Fibroblast of the aortic adventitia (primary cell): Measurements from ENCODE around the gene ZHX3. TPM values are rescaled to one million over a fixed set of nuclear protein-coding genes. Genes with fewer than 3 reads are reported as not detected.

Experiments used
- DNase-seq: peaks from one replicate; pipeline ENCODE4 v3.0.0-alpha.2; 2010; ENCODE audit warnings: low read depth
- H3K4me3 ChIP-seq: 2 replicates; pipeline ENCODE4 v1.5.1; 2011; ENCODE audit warnings: low read depth, mild to moderate bottlenecking, control low read depth, low read length, moderate library complexity
- total RNA-seq: library from RNA; depleted of rRNA; stranded (reverse); fragments of >200 nt; gene quantifications from 2 replicates; pipeline ENCODE4 v1.2.3, GENCODE V29; 2012; ENCODE audit warnings: low replicate concordance
- TF ChIP-seq, protein P1 (sequence below): IDR thresholded peaks from 2 replicates; pipeline ENCODE4 v1.5.1; 2011; ENCODE audit warnings: mild to moderate bottlenecking, low read length, control low read depth, inconsistent platforms; ENCODE audit not compliant: insufficient read depth

The ZHX3 gene
- total RNA-seq, 1 donor, result 47.2 TPM

DNA sequence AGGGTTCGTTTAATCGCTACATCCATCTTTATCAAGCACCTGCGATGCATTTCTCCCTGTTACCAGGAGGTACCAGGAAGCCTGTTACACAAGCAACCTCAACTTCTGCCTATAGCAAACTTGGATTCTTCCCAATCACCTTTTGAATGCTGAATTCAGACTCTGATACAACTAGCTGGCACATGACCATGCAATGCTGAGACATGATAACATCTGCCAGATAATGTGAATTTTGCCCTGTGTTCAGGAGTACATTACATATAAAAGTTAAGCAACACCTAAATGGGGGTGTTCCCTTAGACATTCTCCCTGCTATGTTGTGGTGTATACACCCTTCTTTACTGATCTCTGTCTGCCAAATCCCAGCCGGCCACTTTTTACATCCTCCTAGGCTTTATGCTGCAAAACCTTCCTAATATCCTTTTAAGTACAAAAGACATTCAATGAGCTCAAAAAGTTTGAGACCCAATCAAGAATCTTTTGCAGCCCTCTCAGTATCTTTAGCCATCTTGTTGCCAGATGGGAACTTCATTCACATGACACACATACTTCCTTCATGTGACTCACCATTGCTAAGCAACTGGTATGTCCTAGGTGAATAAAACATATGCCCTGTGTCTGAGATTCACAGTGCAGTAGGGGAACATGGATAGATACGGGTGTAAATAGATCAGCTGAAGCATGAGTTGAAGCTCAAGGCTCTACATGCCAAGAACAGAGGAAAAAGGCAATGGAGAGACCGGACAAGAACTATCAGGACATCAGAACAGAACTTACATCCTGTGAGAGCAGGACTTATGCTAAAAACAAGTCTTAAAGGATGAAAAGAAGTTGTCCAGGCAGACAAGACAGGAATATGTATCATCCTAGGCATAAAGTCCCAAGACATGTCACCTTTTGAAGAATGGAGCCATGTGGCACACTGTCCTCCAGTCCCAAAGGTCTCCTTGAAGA, 84.3 kb downstream of the ZHX3 start:
- TF ChIP-seq, protein P1, sequence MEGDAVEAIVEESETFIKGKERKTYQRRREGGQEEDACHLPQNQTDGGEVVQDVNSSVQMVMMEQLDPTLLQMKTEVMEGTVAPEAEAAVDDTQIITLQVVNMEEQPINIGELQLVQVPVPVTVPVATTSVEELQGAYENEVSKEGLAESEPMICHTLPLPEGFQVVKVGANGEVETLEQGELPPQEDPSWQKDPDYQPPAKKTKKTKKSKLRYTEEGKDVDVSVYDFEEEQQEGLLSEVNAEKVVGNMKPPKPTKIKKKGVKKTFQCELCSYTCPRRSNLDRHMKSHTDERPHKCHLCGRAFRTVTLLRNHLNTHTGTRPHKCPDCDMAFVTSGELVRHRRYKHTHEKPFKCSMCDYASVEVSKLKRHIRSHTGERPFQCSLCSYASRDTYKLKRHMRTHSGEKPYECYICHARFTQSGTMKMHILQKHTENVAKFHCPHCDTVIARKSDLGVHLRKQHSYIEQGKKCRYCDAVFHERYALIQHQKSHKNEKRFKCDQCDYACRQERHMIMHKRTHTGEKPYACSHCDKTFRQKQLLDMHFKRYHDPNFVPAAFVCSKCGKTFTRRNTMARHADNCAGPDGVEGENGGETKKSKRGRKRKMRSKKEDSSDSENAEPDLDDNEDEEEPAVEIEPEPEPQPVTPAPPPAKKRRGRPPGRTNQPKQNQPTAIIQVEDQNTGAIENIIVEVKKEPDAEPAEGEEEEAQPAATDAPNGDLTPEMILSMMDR, result no peak
- DNase-seq, result peak; percentile 84
- H3K4me3 ChIP-seq, result no peak overlapping the region

DNA sequence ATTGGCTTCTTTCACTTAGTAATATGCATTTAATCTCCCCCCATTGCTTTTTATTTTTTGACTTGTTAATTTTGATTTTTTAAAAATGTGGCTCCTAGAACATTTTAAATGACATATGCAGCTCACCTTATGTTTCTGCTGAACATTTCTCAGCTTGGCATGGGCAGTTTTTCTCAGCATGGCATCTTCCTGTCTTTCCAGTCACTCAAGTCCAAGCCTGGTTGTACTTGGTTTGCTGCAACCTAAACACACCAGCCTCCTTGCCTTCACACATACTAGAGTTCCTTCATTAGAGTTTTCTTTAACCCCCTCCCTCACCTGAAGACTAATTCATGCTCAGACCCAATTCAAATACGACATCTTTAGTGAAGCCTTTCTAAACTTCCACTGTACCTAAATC, 86.4 kb downstream of the ZHX3 start:
- no peak for DNase-seq
- TF ChIP-seq, protein P1, result no peak
- no peak overlapping the region for H3K4me3 ChIP-seq

DNA sequence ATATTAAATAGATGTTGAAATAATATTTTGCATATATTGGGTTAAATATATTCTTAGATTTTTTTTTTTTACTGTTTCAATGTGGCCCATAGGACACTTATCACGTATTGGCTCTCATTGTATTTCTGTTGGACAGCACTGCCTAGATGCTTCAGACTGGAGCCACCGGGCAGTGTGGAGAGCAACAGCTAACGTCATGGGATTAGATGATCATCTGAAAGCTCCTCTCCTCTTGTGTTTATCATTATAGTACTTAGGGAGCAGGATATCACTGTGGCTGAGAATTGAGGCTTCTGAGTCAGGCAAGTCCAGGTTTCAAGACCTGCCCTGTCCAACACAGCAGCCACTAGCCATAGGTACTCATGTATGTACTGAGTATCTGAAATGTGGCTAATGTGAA, 87.4 kb downstream of the ZHX3 start:
- DNase-seq, result no peak
- TF ChIP-seq, protein P1, result no peak
- no peak overlapping the region for H3K4me3 ChIP-seq

DNA sequence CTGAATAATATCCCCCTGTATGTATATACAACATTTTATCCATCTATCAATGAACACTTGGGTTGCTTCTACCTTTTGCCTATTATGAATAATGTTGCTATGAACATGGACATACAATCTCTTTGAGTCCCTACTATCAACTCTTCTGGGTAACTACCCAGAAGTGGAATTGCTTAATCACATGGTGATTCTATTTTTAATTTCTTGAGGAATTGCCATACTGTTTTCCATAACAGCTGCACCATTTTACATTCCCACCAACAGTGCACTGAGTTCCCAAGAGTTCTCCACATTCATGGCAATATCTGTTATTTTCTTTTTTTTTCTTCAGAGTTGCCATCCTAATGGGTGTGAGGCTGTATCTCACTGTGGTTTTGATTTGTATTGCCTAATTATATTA, 88.3 kb downstream of the ZHX3 start:
- DNase-seq, result no peak
- TF ChIP-seq, protein P1, result no peak

DNA sequence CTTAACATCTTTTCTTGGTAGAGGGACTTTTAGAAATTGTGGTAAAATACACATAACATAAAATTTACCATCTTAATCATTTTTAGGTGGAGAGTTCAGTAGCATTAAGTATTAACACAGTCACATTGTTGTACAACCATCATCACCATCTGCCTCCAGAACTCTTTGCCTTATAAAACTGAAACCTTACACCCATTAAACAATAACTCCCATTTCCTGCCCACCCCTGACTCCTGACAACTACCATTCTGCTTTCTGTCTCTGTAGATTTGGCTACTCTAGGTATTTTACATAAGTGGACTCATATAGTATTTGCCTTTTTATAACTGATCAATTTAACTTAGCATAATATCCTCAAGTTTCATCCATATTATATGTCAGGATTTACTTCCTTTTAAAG, 88.7 kb downstream of the ZHX3 start:
- DNase-seq, result no peak
- TF ChIP-seq, protein P1, result no peak
- H3K4me3 ChIP-seq, result no peak overlapping the region

More for the DNA sequence above, 88.3 kb downstream of the ZHX3 start:
- no peak overlapping the region for H3K4me3 ChIP-seq

DNA sequence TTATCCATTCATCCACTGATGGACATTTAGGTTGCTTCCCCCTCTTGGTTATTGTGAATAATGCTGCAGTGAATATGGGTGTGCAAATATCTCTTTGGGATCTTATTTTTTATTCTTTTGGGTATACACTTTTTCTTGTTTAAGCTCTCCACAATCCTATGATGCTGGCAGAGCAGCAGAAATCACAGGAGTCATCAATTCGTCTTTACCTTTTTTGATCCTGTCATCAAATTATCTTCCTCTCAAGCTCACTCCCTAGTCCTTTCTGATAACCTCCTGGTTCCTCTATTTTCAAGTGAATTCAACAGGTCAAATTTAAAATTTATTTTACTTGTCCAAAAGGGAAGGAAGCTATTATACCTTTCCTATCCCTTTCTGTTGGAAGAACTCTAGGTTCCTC, 91.1 kb downstream of the ZHX3 start:
- TF ChIP-seq, protein P1, result no peak
- DNase-seq, result no peak
- no peak overlapping the region for H3K4me3 ChIP-seq
